Stimulated activated CD4-positive, alpha-beta T cell treated with anti-CD3 and anti-CD28 coated beads, Interleukin-12 subunit alpha, Interleukin-12 subunit beta, amount 100 ng/mL, for 4 hours (primary cell): ENCODE results near the gene APAF1.
"Not testable (repeated sequence)": the region's sequence is repeated elsewhere in the genome, so short reads cannot be mapped to it uniquely, and the experiment has no call there.

Source experiments
- DNase-seq: peaks from one replicate; pipeline ENCODE4 v3.0.0-alpha.2; 2020

Gene APAF1, protein sequence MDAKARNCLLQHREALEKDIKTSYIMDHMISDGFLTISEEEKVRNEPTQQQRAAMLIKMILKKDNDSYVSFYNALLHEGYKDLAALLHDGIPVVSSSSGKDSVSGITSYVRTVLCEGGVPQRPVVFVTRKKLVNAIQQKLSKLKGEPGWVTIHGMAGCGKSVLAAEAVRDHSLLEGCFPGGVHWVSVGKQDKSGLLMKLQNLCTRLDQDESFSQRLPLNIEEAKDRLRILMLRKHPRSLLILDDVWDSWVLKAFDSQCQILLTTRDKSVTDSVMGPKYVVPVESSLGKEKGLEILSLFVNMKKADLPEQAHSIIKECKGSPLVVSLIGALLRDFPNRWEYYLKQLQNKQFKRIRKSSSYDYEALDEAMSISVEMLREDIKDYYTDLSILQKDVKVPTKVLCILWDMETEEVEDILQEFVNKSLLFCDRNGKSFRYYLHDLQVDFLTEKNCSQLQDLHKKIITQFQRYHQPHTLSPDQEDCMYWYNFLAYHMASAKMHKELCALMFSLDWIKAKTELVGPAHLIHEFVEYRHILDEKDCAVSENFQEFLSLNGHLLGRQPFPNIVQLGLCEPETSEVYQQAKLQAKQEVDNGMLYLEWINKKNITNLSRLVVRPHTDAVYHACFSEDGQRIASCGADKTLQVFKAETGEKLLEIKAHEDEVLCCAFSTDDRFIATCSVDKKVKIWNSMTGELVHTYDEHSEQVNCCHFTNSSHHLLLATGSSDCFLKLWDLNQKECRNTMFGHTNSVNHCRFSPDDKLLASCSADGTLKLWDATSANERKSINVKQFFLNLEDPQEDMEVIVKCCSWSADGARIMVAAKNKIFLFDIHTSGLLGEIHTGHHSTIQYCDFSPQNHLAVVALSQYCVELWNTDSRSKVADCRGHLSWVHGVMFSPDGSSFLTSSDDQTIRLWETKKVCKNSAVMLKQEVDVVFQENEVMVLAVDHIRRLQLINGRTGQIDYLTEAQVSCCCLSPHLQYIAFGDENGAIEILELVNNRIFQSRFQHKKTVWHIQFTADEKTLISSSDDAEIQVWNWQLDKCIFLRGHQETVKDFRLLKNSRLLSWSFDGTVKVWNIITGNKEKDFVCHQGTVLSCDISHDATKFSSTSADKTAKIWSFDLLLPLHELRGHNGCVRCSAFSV (N-terminal part only)

DNA sequence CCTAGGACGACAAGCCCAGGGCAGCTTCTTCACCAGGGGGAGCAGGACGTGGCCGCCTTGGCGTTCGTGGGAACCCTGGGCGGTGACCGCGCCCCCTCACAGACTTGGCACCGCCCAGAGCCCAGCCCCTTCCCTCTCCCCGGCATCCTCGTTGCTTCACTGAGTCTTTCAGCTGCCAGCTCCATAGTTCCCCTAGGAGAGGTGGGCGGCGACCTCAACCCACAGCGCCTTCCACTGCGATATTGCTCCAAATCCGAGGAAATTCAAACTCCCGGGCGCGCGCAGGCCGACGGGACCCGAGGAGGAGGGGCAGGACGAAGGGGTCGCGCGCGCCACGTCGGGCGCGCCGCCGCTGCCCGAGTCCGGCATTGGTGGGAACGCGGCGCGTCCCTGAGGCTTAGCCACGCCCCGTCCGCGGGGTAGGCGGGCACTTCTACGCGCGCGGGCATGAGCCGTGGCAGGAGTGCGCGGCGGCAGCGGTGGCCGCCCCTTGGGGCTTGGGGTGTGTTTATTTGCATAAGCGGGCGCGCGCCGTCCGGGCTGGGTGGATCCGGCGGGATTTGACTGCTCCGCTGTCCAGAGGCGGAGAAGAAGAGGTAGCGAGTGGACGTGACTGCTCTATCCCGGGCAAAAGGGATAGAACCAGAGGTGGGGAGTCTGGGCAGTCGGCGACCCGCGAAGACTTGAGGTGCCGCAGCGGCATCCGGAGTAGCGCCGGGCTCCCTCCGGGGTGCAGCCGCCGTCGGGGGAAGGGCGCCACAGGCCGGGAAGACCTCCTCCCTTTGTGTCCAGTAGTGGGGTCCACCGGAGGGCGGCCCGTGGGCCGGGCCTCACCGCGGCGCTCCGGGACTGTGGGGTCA lies at the start of gene APAF1, which contains the start of gene IKBIP:
Gene APAF1, plus strand, starts transcription at position 579 of the 860 bp plus-strand sequence. CDS start 3,070 bp downstream, outside the sequence.
Gene IKBIP, minus strand, starts transcription at position 77 of the 860 bp plus-strand sequence. CDS start 87 bp downstream, outside the sequence.
- DNase-seq: peak; percentile 96

DNA sequence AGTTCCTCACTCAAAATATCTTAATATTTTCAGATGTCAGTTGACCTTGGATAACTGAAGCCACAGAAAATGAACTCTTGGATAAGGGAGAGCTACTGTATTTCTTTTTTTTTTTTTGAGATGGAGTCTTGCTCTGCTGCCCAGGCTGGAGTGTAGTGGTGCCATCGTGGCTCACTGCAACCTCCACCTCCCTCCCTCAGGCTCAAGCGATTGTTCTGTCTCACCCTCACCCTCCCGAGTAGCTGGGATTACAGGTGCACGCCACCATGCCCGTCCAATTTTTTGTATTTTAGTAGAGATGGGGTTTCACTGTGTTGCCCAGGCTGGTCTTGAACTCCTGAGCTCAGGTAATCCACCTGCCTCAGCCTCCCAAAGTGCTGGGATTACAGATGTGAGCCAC lies 47.8 kb upstream of the APAF1 start:
- DNase-seq: not testable (repeated sequence)

DNA sequence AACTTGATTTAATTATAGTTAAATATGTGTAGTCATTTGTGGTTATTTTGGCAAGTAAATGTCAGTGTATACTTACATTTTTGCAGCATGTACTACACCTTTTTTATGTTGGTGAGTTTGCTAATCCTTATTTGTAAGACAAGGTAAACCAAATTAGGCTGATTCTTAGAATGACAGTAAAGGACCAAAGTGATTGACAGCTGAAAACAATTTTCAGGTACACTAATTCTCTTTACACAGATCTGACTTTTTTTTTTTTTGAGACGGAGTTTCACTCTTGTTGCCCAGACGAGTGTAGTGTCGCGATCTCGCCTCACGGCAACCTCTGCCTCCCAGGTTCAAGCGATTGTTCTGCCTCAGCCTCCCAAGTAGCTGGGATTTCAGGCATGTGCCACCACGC lies 43.2 kb upstream of the APAF1 start:
- no peak for DNase-seq

DNA sequence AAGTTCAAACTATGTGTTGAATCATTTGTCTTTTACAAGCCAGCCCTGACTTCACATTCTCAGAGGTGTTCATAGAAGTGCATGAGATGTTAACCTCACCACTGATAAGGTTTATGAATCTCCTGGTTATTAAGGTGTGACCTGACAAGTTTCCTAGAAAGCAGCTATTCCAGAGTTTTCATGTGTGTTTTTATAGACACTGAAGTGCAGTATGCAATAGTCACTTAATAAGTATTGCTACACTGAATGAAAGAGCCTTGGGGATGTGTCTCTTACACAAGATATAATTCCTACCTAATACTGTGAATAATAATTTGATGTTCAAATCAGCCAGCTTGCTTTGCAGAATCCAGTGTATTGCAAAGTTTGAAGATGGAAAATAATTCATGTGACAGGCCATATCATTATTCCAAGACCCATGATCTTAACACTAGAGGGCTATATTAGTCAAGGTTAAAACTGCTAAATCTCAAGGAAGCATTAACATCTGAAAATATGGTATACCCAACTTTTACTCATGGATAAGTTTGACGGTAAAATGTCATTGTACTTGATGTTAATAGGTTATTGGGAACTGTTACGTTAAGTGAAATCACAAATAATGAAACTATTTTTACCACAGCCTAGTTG lies 38.6 kb upstream of the APAF1 start:
- DNase-seq: no peak

DNA sequence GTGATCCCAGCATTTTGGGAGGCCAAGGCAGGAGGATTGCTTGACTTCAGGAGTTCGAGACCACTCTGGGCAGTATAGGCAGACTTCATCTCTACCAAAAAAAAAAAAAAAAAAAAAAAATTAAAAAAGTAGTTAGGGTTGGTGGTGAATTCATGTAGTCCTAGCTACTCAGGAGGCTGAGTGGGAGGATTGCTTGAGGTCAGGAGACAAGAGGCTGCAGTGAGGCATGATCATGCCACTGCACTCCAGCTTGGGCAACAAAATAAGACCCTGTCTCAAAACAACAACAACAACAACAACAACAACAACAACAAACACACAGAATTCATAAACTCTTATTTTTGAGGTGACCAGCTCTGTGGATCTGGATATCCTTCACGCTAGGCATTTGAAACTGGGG lies 34.5 kb upstream of the APAF1 start:
- DNase-seq: no peak

DNA sequence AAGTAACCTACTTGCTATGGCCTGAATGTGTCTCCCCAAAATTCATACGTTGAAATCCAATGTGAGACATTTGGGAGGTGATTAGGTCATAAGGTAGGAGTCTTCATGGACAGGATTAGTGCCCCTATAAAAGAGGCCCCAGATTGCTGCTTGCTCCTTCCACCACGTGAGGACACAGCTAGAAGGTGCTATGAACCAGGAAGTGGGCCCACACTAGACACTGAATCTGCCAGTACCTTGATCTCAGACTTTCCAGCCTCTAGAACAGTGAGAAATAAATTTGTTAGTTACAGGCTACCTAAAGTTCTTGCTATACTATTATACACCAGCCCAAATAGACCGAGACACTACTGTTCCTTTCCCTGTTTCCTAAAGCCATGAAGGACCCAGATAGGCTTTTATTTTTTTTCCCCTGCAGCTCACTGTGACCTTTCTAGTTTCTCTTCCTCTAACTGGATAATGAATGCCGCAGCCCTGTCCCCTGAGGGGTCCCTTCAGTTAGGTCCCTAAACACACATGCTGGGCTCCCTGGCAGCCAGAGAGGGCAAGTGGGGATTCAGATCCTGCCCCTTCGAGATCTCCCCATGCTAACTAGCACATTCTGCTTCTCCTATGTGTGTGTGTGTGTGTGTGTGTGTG lies 32.3 kb upstream of the APAF1 start:
- no peak for DNase-seq

DNA sequence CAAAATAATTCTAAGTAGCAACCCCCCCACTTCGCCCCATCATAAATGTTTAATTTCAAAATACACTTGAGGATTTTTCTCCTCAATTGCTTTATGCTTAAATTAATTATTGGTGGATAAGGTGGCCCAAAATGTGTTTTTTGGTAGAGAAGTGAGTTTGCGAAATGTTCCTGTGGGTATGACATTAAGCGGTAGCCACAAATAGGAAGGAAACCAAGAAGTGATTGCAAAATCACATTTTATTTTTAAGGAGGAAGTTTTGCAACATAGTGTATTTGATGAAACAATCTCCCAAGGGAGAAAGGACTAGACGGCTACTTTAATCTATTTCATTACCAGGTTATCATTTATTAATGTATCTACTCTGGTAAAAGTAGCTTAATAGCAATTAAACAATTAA lies 26.1 kb upstream of the APAF1 start:
- no peak for DNase-seq

DNA sequence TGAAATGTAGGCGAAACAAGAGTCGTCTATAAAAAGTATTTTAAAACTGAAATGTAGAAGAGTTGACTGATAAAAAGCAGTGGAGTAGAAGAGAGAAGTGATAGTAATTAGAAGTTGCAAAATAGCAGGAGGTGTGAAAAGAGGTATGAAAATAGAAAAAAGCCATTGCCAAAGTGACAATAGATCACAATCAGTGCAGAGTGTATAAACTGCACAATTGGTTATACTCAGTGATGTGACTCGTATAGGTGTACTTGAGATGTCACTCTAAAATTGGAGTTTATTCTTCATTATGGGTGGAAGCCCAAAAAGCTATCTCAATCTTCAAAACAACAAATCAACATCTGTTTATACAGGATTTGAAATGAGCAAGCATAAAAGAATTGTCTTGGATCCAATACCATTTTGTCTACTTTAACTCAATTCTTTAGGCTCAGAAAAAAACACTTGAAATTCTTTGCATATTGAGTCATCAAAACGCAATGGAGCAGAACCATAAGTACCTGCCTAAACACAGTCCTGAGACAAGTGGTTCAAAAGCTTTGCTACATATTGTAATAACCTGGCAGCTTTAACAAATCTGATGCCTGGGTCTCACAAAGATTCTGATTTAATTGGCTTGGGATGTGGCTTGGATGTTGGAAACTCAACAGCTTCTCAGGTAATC lies 9.3 kb upstream of the APAF1 start:
- no peak for DNase-seq

DNA sequence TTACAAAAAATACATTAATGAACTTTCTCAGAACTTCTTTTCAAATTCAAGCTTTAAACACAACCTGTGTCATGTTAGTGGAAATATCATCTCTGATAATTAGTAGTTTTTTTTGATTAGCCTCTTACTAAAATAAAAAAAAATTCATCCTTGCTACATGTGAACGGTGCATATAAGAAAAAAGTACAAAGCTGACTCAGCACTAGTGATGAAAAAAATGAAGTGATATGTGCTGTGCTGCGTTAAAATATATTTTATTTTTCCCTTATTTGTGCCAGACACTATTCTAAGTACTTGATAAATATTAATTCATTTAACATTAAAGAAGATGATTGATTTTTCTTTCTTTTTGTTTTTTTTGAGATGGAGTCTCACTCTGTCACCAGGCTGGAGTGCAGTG lies 8.0 kb upstream of the APAF1 start:
- DNase-seq: no peak

DNA sequence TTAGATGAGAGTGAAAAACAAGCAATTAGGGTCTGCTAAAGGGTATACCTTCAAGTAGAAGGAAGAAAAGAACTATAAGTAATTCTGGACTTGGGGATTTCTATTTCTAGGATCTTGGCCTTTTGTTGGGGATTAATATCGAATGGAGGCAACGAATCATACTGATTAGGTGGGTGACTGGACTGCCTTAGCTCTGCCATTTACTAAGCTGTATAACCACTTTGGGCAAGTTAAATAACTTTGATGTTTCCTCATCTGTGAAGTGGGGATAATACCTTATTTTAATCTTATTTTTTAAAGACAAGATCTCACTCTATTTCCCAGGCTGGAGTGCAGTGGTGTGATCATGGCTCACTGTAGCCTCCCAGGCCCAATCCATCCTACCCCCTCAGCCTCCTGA lies 7.1 kb upstream of the APAF1 start:
- DNase-seq: no peak

DNA sequence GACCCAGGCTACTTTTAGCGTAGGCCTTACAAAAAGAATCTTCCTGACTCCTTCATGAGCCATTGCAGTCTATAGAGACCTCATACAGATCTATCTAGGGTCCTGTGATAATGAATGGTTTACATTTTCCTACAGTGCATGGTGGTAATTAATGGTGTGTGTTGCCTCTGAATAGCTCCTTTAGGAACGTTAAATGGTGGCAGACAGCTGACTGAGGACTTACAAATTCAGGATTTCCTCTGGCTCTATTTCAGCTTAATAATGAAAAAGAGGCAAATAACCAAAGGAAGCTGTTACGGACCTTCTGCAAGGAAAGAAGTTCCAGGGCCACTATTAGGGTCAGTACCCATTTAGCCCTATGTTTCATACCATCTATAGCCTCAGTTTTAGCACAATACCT lies 5.6 kb upstream of the APAF1 start:
- no peak for DNase-seq

DNA sequence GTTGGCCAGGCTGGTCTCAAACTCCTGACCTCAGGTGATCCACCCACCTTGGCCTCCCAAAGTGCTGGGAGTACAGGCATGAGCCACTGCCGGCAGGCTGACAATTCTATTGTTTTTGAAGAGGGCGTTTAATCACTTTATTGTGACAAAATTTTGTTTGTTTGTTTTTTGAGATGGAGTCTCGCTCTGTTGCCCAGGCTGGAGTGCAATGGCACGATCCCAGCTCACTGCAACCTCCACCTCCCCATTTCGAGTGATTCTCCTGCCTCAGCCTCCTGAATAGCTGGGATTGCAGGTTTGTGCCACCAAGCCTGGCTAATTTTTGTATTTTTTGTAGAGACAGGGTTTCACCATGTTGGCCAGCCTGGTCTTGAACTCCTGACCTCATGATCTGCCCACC lies 2.3 kb upstream of the APAF1 start:
- DNase-seq: not testable (repeated sequence)

DNA sequence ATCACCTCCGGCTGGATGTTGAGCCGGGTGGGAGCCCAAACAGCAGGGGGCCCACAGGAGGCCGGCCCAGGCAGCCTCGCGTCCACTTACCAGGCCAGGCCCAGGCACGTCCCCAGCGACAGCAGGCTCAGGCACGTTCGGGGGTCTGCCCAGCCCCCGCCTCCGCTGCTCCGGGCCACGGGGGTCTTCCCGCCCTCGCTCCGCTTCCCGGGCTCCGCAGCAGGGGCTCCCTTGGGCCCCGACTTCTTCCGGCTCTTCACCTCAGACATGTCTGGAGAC lies 718 bp upstream of the APAF1 start:
- no peak for DNase-seq

DNA sequence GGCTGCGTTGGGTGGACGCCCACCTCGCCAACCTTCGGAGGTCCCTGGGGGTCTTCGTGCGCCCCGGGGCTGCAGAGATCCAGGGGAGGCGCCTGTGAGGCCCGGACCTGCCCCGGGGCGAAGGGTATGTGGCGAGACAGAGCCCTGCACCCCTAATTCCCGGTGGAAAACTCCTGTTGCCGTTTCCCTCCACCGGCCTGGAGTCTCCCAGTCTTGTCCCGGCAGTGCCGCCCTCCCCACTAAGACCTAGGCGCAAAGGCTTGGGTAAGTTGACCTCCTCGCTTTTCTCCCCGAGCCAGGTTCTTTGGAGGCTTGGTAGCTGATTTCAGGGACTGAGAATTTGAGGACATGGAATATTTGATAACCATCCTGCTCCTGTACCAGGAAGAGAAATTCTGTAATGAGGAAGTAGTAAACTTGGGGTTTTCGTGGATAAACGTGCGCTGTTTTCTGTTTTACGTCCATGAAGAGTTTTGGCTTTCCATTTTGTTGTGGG lies 530 bp downstream of the APAF1 start:
- DNase-seq: no peak

DNA sequence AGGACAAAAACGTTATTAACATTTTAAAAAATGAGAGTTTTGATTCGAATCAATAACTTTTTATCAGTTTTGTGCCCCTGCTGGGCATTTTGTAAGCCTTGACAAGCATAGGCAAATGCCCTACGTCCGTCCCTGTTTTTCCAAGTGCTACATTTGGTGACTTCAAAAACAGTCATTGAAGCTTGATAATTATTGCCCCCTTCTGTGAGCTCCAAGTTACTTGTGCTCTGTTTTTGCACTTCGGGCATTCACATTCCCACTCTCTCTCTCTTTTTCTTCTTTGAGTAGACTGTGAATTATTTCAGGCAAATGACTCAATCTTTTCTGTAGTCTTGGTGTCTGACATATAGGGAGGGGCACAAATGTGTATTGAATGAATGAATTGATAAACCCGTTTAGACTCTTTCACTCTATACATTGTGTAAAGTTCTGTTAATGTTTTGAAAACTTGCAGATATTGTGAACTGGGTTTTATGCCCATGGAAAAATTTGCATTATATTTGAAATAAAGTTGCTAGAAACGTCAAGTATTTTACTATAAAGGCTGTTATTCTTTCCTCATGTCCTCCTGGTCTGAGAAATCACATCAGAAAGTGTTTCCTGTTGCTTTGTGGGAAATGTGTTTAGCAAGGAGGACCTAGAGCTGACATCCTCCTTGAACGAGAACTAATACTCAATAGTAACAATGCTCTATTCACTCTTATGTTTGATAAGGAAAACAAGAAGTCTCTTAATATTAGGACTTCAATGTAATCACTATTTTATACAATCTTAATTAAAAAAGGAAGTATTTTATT lies 1.4 kb downstream of the APAF1 start:
- DNase-seq: no peak

DNA sequence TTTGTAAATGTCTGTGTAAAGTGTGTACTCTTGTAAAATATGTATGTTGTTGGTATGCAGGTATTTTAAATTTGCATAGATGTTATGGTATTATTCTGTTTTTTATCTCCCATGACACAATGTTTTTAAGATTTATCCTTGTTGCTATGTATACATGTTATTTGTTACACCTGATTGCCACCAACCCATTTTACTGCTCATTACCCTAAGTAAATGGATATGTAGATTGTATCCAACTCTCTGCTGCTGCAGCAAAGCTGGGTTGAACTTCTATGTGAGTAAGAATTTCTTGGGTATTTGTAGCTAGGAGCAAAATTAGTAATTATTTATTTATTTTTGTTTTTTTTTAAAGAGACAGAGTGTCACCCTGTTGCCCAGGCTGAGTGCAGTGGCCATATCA lies 6.2 kb downstream of the APAF1 start:
- no peak for DNase-seq

DNA sequence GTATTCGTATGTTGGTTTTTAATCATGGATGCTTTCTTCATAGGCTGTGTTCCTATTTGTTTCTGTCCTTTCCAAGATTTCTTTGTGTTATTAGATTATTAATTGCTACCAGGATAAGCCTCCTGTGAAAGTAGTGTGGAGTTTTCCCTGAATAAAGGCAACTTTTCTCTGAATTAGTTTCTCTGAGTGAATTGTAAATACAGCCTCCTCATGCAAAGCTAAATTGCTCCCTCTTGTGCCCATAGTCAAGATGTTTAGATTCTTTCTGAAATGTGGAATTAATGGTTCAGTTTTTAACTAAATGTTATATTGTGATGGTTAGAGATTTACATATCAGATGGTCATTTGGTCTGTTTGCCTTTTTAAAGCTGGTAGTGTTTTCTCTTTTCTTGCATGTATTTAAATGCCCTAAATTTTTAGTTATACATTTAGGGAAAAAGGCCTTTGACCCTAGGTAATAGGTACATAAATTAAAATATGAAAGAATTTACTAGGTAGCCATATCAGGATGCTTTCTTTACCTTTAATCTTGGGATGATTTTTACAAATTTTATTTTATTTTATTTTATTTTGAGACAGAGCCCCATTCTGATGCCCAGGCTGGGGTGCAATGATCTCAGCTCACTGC lies 8.9 kb downstream of the APAF1 start:
- DNase-seq: no peak

DNA sequence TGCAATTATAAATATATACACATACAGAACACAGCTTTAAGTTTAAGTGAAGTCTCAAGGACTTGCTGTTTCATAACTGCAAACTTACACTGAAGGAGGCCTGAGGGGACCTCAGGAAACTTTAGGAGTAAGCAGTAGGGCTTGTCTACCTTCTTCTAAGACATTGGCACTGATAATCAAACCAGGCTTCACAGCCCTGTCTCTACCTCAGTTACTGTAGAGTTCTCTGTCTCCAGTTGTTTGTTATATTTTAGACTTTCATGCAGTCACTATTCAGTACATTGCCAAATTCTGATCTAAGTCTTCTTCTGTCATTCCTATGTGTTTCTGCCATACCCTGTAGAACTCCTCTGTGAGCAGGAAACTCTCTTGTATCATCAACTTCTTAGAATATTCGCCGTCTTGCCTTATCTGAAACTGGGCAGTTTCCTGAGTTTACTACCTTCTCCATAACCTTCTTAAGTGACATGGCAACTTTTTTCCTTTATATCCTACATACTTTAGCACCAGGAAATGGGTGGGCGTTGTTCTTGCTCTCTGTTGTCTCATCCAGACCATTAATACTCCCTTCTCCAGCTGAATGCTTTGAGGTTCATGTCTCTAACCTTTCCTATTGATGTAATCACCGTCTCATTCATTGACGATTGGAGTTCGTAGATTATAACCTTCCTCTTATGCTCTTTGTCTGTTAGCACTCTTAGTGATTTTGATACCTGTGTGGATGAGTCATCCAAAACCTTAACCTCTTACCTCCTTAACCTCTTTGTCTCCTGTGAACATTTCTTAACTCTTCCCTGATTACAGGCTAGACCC lies 11.4 kb downstream of the APAF1 start:
- no peak for DNase-seq

DNA sequence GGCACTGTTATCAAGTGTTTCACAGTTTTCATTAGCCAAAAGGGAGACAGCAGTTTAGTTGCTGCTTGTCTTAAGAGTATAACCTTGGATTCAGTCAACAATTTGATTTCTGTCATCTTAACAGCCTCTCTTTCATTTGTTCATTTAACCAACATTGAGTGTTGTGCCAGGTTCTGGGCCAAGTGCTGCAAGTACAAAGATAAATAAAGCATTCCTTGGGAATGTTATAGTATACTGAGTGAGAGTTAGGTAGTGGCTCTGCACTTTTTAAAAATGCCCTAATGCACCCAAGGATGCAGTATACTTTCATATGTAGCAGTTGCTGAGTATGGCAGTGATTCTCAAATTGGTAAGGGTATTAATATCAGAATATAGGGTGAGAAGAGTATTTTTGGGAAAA lies 15.4 kb downstream of the APAF1 start:
- DNase-seq: no peak
